Astrocyte of the cerebellum (primary cell): Measurements from ENCODE around the gene CREBL2.

Experiments used
- DNase-seq: peaks from one replicate; pipeline ENCODE4 v3.0.0-alpha.2; 2011; ENCODE audit warnings: low read depth
- H3K4me3 ChIP-seq: 2 replicates; pipeline ENCODE4 v1.5.1; 2011; ENCODE audit warnings: mild to moderate bottlenecking, low read depth, low read length, moderate library complexity
- in situ Hi-C: cut with HindIII; loops from 2 replicates; pipeline ENCODE4 v1.10.0; 2017; ENCODE audit warnings: low sequenced_read_pairs
- TF ChIP-seq, protein P1 (sequence below): IDR thresholded peaks from 2 replicates; pipeline ENCODE4 v1.5.1; 2012; ENCODE audit warnings: low read length, low read depth, moderate library complexity, mild to moderate bottlenecking; ENCODE audit errors: missing control alignments

Gene CREBL2

DNA sequence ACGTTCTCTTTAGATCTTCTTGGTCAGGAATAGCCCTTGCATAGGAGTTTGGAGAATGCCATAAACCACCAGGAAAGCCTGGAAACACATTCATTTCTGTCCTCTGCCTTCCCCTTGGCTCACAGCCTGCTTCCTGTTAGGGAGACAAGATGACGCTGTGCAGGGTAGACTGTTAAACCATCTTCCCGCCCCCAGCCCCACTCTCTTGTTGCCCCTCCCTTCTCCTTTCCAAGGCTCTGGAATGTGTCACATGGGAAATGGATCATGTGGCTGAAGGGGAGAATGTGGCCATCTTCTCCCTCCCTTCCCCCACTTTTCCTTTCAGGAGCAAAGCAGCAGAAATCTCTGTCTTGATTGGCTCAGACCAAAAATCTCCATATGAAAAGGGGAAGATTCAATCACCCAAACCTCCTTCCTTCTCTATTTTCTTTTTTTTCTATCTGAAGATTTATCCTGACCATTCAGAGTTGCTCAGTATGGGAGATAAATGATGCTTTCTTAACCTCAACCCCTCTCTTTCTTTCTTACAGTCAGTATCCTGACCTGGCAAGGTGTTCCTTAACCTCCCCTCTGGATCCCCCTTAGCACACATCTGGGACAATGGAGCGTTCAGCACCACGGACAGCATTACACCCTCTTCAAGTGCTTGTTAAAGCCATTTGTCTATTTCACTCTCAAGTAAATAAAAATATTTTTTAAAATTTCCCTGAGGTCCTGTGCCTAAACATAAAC, 72.9 kb downstream of the CREBL2 start:
- no peak overlapping the region for H3K4me3 ChIP-seq
- in situ Hi-C loops, result no loop called here
- TF ChIP-seq, protein P1, sequence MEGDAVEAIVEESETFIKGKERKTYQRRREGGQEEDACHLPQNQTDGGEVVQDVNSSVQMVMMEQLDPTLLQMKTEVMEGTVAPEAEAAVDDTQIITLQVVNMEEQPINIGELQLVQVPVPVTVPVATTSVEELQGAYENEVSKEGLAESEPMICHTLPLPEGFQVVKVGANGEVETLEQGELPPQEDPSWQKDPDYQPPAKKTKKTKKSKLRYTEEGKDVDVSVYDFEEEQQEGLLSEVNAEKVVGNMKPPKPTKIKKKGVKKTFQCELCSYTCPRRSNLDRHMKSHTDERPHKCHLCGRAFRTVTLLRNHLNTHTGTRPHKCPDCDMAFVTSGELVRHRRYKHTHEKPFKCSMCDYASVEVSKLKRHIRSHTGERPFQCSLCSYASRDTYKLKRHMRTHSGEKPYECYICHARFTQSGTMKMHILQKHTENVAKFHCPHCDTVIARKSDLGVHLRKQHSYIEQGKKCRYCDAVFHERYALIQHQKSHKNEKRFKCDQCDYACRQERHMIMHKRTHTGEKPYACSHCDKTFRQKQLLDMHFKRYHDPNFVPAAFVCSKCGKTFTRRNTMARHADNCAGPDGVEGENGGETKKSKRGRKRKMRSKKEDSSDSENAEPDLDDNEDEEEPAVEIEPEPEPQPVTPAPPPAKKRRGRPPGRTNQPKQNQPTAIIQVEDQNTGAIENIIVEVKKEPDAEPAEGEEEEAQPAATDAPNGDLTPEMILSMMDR, result no peak
- peak; percentile 16 for DNase-seq

DNA sequence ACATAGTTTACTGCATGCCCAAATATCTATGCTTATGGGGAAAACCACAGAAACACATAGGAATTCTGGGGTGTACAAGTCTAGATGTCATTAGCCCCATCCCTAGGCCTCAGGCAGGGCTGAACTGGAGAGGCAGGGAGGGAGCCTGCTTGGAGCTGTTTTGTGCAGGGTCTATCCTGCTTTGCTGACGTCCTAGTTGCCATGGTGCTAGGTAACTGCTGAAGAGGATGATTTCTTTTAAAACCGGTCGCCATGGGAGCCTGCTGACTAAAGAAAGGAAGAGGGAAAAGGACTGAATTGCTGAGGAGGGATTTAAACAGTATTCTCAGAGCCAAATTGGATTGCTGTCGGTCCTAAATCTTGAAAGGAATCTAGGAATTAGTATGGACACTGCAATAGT, 73.6 kb downstream of the CREBL2 start:
- no peak for DNase-seq
- in situ Hi-C loops, result no loop called here
- H3K4me3 ChIP-seq, result no peak overlapping the region
- TF ChIP-seq, protein P1, result no peak

DNA sequence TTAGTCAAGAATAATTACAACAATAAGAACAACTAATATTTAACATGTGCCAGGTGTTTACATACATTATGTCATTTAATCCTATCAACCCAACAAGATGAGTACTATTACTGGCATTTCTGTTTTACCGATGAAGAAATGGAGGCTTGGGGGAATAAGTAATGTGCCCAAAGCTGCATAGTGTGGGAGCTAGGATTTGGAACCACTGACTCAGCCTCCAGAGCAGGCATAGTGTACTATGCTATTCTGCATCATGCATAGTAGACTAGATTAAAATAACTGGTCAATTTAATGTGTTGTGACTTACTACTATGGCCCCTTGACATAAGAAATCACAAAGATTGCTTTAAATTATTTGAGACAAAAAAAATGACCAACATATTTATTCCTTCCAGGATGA, 74.8 kb downstream of the CREBL2 start:
- TF ChIP-seq, protein P1, result no peak
- in situ Hi-C loops, result no loop called here
- no peak overlapping the region for H3K4me3 ChIP-seq
- DNase-seq, result no peak

GRCh38 chr12:12686925-12687324, 75.2 kb downstream of the CREBL2 start:
- in situ Hi-C loops, result no loop called here
- TF ChIP-seq, protein P1, result no peak
- DNase-seq, result no peak
- H3K4me3 ChIP-seq, result no peak overlapping the region

DNA sequence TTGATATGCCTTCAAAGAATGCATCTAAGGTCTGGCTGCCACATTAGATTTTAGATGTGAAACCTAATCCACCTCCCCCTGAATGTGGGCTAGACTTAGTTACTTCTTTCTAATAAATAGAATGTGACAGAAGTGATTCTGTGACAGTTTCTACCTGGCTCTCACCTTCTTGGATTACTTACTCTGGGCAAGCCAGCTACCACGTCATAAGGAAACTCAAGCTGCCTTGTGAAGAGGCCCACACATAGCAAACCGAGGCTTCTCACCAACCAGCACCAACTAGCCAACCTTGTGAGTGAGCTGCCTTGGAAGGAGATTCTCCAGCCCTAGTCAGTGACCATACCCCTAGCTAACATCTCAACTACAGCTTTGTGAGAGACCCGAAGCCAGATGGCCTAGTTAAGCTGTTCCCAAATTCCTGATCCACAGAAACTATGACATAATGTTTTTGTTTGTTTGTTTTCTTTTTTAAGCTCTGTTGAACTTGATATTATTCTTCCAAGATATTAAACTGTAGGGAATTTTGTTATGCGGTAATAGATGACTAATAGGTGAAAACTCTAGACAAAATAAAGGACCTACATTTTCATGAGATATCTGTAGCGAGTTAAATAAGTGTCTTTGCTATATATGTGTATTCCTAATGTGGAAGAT, 78.1 kb downstream of the CREBL2 start:
- H3K4me3 ChIP-seq, result no peak overlapping the region
- DNase-seq, result no peak
- TF ChIP-seq, protein P1, result no peak
- in situ Hi-C loops, result no loop called here

GRCh38 chr12:12691549-12691948, 79.9 kb downstream of the CREBL2 start:
- DNase-seq, result no peak
- TF ChIP-seq, protein P1, result no peak
- in situ Hi-C loops, result no loop called here
- no peak overlapping the region for H3K4me3 ChIP-seq
